Adipose tissue (tissue), 3 donors: ENCODE measurements around the gene ARHGEF40. TPM values are rescaled to one million over a fixed set of nuclear protein-coding genes. Genes with fewer than 3 reads are reported as not detected.

ENCODE experiments used
- H3K27ac ChIP-seq: one replicate; pipeline ENCODE4 v1.5.1; 2013; ENCODE audit warnings: low read depth, low read length
- WGBS, 3 donors: extraction: QIAGEN DNeasy Blood & Tissue Kit; methylation state at CpG; one replicate each; pipeline ENCODE4 v1.1.7; 2013; 5-methylcytosine and 5-hydroxymethylcytosine counted together
- polyA plus RNA-seq, 3 donors: library from polyadenylated mRNA; stranded (reverse); fragments of 200-250 nt; gene quantifications; one replicate each; pipeline ENCODE4 v1.2.3, GENCODE V29; 2013
- donor health status: healthy with polysubstance abuse.
- donor health status: Bipolar disorder and iron deficiency.
- donor health status: healthy.

The ARHGEF40 gene
- polyA plus RNA-seq, result 10 to 100 TPM; 21.6 to 67.2 (median 44.0) TPM

DNA sequence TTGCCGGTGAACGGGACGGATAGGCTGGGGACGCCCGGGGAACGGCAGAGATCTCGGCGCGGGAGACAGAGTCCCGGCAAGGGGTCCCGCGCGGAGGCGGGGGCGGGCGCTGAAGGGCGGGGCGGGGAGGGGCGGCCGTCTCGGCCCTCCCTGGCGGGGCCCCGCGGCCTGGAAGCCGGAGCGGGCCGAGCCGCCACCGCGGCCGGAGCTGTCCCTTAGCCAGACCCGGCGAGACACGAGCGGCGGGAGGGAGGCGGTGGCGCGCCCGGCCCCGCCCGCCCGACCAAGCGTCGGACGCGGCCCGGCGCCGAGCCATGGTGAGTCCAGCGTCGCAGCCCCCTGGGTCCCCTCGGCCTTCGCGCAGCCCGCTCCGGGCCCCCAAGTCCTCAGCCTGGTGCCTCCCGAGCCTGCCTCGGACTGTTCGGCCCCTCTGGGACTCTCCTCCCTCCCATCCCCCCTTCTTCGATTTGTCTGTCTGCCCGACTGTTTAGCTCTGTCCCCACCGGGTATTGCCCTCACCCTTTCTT, at the start of gene ARHGEF40:
Gene ARHGEF40 (plus strand): TSS at position 222 of the 527 bp plus-strand sequence. CDS start 93 bp downstream, at position 315.
- WGBS, 3 donors, result 0 to 1% (median 1%) methylated on average over 3 to 61 of the region's 63 CpGs
- H3K27ac ChIP-seq, result no peak within 1 kb of the TSS

DNA sequence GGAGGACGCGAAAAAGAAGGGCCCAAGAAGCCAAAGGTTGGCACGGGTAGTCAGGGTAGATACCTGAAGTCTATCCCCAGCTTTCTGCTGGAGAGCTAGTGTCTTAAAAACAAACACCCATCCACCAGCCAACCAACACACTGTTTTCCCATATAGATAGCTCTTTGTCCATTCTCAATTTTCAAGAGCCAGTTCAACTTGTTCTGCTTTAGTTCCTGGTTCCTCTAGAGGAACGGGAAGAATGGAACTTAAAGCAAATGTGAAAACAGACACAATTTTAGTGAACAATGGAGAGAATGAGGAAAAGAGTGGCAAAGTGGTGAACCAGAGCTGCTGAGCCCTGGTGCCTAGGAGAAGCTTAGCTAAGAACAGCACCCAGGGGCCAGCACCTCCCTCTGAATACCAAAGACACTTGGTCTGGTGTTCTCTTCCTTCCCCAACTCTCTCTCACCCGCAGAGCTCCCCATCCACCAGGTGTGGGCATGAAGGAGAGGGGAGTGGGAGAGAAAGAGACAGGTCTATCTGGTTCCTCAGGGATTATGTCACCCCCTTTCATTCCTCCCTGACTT, 49.0 kb upstream of the ARHGEF40 start:
- H3K27ac ChIP-seq, result no peak overlapping the region
- 84 to 92% (median 89%) methylated on average over 5 of the region's 5 CpGs for WGBS, 3 donors

DNA sequence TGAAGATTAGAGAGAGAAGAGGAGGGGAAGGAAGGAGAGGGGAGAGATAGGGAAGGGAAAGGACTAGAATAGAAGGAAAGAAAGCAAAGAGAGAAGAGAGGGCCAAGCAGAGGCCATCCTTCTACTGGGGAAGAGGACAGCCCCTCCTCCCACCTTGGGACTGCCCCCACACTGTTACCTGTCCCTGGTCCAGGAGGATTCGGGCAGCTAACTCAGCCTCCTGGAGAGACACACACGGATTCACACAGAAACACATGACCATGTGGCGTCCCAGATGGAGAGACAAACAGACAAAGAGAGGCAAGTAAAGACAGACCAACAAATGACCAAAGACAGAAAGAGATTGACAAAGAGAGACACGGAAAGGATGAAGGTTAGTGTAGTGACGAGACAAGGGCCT, 47.4 kb upstream of the ARHGEF40 start:
- H3K27ac ChIP-seq, result no peak overlapping the region
- WGBS, 3 donors, result 77 to 84% (median 78%) methylated on average over 5 of the region's 5 CpGs

DNA sequence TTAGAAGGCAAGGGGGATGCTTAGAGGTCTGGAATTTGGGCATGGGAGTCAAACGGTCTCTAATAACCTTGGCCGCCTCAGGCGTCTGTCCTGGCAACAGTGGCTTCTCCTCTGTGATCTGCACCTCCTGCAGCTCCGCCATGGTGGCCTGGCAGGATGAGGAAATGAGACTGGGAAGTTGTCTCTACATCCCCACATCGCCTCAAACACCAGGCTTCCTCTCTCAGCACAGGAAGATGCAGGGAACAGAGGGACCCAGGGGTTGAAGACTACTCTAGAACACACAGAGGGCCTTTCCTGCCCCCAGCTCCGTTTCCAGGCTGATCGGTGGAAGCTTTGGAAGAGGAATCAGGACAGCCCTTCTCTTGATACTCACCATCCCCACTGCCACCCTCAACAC, 46.9 kb upstream of the ARHGEF40 start:
- no peak overlapping the region for H3K27ac ChIP-seq
- 41 to 48% (median 48%) methylated on average over 7 of the region's 7 CpGs for WGBS, 3 donors

DNA sequence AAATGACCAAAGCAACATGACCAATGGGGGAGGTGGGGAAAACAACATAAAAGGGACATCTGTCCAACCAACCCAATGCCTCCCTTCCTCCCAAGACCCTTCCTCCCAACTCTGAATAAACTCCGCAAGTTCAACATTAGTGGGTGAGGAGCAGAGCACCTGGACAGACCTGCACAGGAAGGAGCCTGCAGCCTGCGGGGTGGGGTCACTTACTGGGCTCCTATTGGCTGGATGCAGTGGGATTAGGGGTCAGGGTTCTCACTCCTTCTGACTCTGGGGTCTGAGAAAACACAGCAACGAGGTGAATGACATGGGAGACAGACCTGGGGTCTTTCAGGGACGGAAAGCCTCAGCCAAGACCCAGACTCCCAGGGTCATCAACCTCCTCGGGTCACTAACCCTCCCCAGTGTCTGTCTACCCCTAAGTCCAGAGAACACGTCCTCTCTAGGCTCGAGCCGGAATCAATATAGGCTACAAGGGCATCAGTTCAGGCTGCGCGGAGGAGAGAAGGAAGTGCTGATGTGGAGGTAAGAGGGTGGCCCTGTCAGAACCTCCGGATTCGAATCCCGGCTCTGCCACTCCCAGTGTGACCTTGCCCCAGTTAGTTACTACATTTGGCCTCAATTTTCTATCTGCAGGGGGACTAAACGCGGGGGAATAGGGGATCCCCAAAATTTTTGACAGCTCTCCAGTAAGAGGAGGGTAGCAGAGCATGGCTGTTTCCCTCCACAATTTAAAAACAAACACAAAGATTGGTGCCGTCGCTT, 46.1 kb upstream of the ARHGEF40 start:
- 11 to 22% (median 21%) methylated on average over 17 of the region's 17 CpGs for WGBS, 3 donors
- no peak overlapping the region for H3K27ac ChIP-seq

DNA sequence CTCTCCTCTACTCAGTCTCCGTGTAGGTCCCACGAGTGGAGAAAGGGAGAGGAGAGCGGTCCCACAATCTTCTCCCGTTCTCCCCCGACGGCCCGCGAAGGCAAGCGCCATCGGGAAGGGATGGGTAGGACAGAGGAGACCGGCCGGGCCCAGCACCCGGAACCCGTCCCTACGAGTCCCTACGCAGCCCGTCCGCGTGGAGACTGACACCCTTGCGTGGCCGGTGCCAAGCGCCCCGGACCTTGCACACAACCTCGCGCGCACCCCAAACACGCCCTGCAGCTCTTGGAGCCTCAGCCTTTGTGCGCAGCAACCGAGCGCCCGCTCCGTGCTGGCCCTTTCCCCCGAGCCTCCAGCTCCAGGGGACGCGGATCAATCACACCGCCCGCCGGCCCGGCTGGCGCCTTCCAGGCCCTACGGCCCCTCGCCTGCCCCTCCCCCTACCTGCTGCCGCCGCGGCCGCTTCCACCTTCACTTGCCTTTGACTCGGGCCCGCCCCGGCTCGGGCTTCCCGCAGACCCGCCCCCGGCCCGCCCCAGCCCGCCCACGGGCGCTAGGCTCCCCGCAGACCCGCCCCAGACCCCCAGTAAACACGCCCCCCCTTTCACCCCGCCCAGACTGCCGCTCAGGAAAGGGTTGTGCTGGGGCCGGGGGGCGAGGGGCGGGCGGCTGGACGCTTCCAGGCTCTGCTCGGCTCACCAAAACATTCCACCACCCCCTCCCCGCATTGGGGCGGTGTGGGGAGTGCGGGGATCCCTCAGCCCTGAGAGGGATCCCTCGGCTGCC, 45.3 kb upstream of the ARHGEF40 start, which contains the start of gene NDRG2:
Gene NDRG2 (minus strand): TSS at position 477 of the 786 bp plus-strand sequence. CDS start 1,746 bp downstream, outside the sequence.
- no peak within 1 kb of the TSS for H3K27ac ChIP-seq
- 1% methylated on average over 57 to 72 of the region's 72 CpGs for WGBS, 3 donors

DNA sequence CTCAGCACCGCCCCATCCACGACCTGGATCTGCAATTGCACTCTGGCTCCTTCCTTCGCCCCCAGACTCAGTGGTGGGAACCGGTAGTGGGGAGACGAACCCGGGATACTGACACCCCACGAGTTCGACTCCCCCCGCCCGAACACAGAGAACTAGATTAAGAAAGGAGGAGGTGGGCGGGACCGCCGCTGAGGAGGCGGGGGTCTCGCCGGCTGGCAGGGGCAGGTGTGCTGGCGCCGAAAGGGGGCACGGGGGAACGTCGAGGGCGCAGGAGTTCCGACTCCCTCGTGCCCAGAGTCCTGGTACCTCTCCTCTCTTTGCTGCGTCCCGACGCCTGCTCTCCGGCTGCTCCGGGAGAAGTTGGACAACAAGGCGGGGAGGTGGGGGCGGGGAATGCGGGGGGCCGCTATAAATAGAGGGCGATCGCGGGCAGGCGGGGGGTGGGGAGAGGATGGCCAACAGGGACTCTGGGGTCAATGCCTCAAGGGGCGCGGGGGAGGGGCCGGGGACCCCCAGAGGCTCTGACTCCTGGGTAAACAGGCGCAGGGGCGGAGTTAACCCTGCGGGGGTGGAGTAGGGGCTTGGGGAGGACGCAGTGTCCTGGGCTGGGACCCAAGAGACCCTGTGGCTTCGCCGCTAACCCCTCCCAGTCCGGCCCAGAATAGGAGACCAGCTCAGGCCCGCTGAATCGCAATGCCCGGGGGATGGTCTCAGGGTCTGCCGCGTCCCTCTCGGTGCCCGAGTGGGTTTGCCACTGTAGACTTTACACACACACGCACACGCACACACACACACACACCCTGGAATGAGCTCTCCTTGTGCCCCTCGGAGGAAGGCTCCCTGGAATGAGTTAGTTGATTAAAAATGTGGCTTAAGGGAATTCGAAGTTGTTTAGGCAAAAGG, 44.5 kb upstream of the ARHGEF40 start:
- WGBS, 3 donors, result 4 to 11% (median 6%) methylated on average over 55 to 58 of the region's 58 CpGs
- H3K27ac ChIP-seq, result no peak overlapping the region

DNA sequence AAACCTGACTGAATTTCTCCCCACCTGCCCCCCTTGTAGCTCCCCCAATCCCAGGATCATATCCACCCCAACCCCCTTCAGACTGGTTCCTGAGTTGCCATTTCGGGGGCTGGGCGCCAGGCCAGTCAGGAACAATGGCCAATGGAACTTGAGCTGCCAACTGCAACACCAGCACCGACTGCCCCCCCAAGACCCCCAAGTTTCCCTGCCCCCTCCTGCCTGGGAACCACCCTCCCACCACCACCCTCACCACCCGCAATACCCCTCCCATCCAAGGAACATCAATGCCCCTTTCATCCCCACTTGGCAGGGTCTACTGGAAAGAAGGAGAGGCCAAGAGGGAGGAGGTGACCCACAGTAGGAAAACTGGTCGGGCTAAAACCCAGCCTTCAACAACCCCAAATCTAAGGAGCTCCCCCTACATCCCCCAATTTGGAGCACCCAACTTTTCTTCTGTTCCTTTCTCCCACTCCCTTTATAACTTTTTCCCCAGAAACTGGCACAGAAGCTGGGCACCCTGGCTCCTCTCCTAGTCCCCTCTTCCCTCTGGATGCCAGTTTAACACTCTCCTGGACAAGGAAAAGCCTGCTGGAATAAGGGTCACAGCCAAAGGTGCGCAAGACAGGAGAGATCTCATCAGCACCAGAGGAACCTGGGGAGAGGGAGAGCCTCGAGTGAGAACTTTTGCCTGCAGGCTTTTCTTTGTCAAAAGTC, 43.7 kb upstream of the ARHGEF40 start:
- 65 to 68% (median 67%) methylated on average over 7 of the region's 7 CpGs for WGBS, 3 donors
- H3K27ac ChIP-seq, result no peak overlapping the region

DNA sequence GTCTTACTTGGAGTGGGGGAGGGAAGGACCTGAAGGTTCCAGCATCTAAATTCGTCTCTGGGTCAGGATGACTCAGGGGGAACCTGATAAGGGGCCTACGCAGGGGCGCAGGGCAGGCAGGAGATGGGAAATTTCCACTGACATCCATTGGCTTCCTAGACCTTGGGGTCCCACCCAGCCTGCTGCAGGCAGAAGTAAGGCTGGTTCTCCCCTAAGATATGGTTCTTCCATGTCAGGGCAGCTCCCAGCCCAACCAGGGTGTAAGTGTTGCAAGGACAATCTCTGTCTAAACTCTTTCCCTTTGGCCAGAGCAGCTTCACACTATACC, 43.2 kb upstream of the ARHGEF40 start:
- WGBS, 3 donors, result 47 to 64% (median 56%) methylated on average over 3 of the region's 3 CpGs
- no peak overlapping the region for H3K27ac ChIP-seq

DNA sequence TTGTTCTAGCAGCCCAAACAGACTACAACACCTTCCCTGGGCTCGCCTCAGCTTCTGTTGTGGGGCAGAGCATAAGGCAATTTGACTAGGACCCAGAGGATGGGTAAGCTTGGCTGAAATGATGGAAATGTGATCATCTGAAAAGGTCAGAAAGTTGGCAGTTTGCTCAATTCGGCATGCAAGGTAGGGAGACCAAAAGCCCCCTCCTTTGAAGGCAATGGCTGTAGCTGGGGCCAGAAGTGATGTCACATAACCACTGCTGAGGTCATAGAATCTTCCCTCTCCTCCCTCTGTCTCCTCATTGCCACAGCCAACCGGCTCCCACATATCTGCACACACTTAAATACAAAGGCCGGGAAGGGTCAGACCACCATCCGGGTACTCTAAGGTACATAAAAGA, 40.2 kb upstream of the ARHGEF40 start, which contains the start of gene TPPP2:
Gene TPPP2 (plus strand): TSS at position 301 of the 400 bp plus-strand sequence. CDS start 365 bp downstream, outside the sequence.
- 84 to 95% (median 84%) methylated on average over 5 of the region's 5 CpGs for WGBS, 3 donors
- H3K27ac ChIP-seq, result no peak within 1 kb of the TSS

DNA sequence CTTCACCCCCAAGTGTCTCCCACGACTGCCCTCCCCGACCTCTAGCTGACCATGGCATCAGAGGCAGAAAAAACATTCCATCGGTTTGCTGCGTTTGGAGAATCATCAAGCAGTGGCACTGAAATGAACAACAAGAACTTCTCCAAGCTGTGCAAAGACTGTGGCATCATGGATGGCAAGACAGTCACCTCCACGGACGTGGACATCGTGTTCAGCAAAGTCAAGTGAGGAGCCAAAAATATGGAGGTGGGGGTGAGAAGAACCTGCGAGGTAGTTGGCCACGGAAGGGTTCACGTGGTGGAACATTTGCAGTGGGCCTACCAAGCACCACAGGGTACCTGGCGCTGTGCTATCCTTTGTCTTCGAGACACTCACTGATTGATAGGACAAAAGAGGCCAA, 39.6 kb upstream of the ARHGEF40 start:
- WGBS, 3 donors, result 89 to 90% (median 90%) methylated on average over 12 of the region's 12 CpGs

DNA sequence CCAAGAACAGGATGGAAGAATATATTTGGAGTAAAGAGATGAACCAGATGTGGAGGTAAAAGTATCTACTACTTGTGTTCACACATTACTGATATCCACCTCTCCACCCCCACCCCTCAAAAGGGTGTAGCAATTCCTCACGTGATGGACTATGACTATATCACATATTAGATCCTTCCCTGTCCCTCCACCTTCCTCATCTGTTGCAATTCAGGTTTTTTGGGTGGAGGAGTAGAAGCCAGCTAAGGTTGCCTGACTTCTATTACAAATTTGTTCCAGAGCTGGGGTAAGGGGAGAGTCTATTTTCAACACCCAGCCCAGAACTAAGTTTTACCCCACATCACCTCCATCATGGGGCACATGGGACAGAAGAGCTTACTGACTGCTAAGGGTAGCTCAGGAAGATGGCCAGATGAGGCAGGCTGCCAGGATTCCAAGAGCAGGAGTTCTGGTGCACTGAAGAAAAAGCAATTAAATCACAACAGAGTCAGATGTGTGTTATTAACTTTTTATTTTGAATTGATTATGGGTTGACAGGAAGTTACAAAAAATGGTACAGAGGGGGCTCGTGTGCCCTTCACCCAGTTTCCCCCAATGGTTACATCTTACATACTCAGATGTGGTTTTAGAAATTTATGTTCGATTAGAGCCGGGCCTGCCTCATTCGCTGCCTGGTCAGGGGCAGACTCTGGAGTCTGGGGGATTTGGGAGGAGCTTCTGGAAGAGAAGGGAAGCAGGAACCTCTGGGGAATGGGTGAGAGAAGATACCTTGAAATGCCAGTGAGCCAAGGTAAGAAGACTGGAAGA, 37.6 kb upstream of the ARHGEF40 start:
- 79 to 86% (median 80%) methylated on average over 5 of the region's 5 CpGs for WGBS, 3 donors
- no peak overlapping the region for H3K27ac ChIP-seq

More for the DNA sequence above, 39.6 kb upstream of the ARHGEF40 start:
- H3K27ac ChIP-seq, result no peak overlapping the region

DNA sequence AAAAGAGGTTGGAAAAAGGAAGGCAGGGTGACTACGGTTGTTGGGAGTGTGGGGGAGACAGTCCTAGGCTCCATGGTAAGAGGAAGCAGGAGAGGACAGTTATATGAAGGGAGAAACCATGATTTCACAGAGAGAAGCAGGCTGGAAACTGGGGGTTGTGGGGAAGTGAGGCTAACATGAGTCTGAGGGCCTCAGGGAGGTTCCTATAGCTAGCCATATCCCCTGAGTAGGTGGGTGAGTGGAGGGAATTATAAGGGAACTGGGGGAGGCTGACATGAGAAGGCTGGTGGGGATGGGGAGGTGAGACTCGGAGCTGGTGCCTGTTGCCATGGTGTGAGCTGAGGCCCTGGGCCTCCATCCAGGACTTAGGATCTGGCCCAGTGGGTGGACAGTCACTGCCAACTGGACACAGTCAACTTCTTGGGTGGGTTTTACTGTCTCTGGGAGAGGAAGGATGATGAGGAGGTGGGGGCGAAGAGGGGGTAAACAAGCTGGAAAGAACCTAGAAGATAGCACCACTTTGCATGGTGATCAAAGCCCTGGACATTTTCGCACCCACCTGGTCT, 36.9 kb upstream of the ARHGEF40 start:
- H3K27ac ChIP-seq, result no peak overlapping the region
- WGBS, 3 donors, result 76 to 89% (median 82%) methylated on average over 4 of the region's 4 CpGs

DNA sequence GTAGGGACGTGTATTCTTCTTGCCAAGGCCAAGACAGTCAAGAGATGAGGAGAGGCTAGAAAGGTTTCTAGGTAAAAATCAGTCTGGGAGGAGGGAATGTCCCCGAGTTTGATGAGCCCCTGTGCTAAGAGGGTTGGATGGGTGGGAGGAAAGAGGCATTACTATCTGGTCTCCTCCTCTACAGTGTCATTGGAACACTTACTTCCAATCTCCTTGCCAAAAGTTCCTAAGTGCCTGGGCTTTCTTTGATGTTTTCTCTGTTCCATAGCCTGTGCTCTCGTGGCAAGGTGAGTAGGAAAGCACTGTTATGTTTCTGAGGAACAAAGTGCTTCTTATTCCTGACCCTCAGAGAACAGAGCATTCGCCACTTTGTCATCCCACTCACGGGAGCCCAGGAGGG, 35.4 kb upstream of the ARHGEF40 start, which contains the start of gene RNASE13:
Gene RNASE13 (minus strand): TSS at position 101 of the 400 bp plus-strand sequence. CDS start 519 bp downstream, outside the sequence.
- 79 to 82% (median 79%) methylated on average over 5 of the region's 5 CpGs for WGBS, 3 donors
- H3K27ac ChIP-seq, result no peak within 1 kb of the TSS

DNA sequence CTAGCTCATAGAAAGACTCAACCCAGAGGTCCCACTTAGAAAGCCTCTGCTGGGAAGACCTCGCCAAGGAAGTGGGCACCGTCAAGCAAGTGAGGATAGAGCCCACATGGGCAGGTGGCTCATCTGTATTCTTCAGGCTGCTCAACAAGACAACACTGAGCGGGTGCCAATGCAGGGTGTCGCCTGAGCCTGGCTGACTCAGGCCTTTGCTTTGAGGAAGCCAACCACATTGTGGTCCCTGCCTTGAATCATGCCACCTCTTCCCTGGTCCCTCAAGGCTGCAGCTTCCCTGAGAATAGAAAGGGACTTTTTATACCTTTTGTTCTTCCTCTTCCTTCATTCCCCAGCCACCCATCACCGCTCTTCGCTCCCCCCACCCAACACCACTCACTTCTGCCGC, 33.4 kb upstream of the ARHGEF40 start:
- H3K27ac ChIP-seq, result no peak overlapping the region
- 90 to 94% (median 92%) methylated on average over 7 of the region's 7 CpGs for WGBS, 3 donors

DNA sequence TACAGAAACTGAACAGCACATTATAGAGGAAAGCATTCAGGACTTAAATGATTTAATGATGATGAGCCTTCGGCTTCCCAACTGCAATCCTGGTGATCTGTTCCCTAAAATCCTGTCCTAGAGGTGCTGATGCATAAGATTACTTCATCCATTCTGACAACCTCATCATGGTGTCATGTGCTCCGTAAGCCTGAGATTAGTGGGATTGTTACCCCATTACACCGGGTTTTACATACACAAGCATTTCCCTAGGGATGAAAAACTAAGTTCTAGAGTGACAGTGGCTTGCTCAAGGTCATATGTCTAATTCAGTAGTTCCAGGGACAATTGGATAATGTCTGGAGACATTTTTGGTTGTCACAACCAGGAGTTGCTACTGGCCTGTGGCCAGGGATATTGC, 32.9 kb upstream of the ARHGEF40 start:
- 75 to 86% (median 77%) methylated on average over 3 of the region's 3 CpGs for WGBS, 3 donors
- no peak overlapping the region for H3K27ac ChIP-seq
